ENCODE measurements around the gene PNMA1. TPM values are rescaled to one million over a fixed set of nuclear protein-coding genes. Genes with fewer than 3 reads are reported as not detected.

PNMA1 gene
- total RNA-seq, 2 experiments from 2014 or later: 52.6 to 55.9 TPM

GRCh38 chr14:73753124-73753886 lies 39.1 kb upstream of the PNMA1 start:
- Histone ChIP-seq H3K27me3 (ENCODE audit: control insufficient read depth in 1 of 2, insufficient read depth in 2 of 2, low read length in 2 of 2) (no peaks in the 10 kb centered on the region), H3K9me3 (ENCODE audit: control insufficient read depth in 1 of 2, insufficient read depth in 1 of 2, low read length in 2 of 2) (no peaks in the 10 kb centered on the region), H3K36me3 (ENCODE audit: insufficient read depth, low read length) (peaks cover 2% of the 10 kb centered on the region), H3K27ac (ENCODE audit: low read depth in 1 of 2, low read length in 2 of 2) (peak overlapping the region; percentile 85 to 88), H3K4me1 (ENCODE audit: insufficient read depth, low read length) (peaks cover 96% of the 10 kb centered on the region), H3K4me3 (ENCODE audit: low read length) (peak overlapping the region; percentile 57)
- Mint-ChIP-seq H3K27me3 (no peaks in the 10 kb centered on the region), H3K4me3 (peak overlapping the region; percentile 88), H3K4me1 (ENCODE audit: low read depth) (peaks cover 100% of the 10 kb centered on the region), H3K27ac (peak overlapping the region; percentile 99), H3K9me3 (no peaks in the 10 kb centered on the region), H3K36me3 (ENCODE audit: low read depth) (peaks cover 7% of the 10 kb centered on the region)
- CTCF ChIA-PET: interaction anchor here (0.8 to 6.3 kb wide), 8 partner anchors 9 to 36 kb away, joined by 3 to 31 read pairs (median 6); no protein-coding TSS in a partner anchor
- POLR2A ChIA-PET: interaction anchor here (0.6 to 20.1 kb wide), 11 partner anchors 9 to 263 kb away, joined by 3 to 430 read pairs (median 7); partner anchors contain the start of genes PTGR2 and RIOX1
- TF ChIP-seq CTCF (IDR thresholded peaks at IDR 0.05): no peak
- peak; percentile 71 for ATAC-seq (ENCODE audit: poor library complexity)
- DNase-seq: peak in 10 of 14 experiments; percentile 32 to 72 (median 54)
- intact Hi-C loops (cut with DNase I, micrococcal nuclease): loop anchor here (2.0 to 5.0 kb wide), 4 partner anchors 25 to 71 kb away; no protein-coding TSS in a partner anchor

GRCh38 chr14:73752297-73752992 lies 38.3 kb upstream of the PNMA1 start:
- H3K4me3 ChIP-seq (ENCODE audit: low read length): peak overlapping the region; percentile 10
- Mint-ChIP-seq H3K27me3 (no peaks in the 10 kb centered on the region), H3K4me1 (ENCODE audit: low read depth) (peaks cover 100% of the 10 kb centered on the region), H3K27ac (peak overlapping the region; percentile 99), H3K4me3 (peak overlapping the region; percentile 88), H3K36me3 (ENCODE audit: low read depth) (peaks cover 4% of the 10 kb centered on the region), H3K9me3 (no peaks in the 10 kb centered on the region)
- no peaks in the 10 kb centered on the region for H3K9me3 ChIP-seq (ENCODE audit: control insufficient read depth in 1 of 2, insufficient read depth in 1 of 2, low read length in 2 of 2)
- peak in 8 of 14 experiments; percentile 26 to 80 (median 55) for DNase-seq
- CTCF ChIA-PET: interaction anchor here (0.8 to 6.3 kb wide), 8 partner anchors 9 to 36 kb away, joined by 3 to 31 read pairs (median 6); no protein-coding TSS in a partner anchor
- peak overlapping the region; percentile 85 to 88 for H3K27ac ChIP-seq (ENCODE audit: low read depth in 1 of 2, low read length in 2 of 2)
- intact Hi-C loops (cut with DNase I, micrococcal nuclease): loop anchor here (2.0 to 5.0 kb wide), 4 partner anchors 24 to 72 kb away; no protein-coding TSS in a partner anchor
- no peaks in the 10 kb centered on the region for H3K27me3 ChIP-seq (ENCODE audit: control insufficient read depth in 1 of 2, insufficient read depth in 2 of 2, low read length in 2 of 2)
- POLR2A ChIA-PET: interaction anchor here (1.0 to 20.1 kb wide), 5 partner anchors 7 to 99 kb away, joined by 3 to 430 read pairs (median 40); partner anchors contain the start of gene PTGR2
- no peak for TF ChIP-seq CTCF (IDR thresholded peaks at IDR 0.05)
- H3K36me3 ChIP-seq (ENCODE audit: insufficient read depth, low read length): peaks cover 2% of the 10 kb centered on the region
- ATAC-seq (ENCODE audit: poor library complexity): peak; percentile 44
- H3K4me1 ChIP-seq (ENCODE audit: insufficient read depth, low read length): peaks cover 95% of the 10 kb centered on the region

GRCh38 chr14:73751157-73751691 lies 37.0 kb upstream of the PNMA1 start:
- no peaks in the 10 kb centered on the region for H3K27me3 Mint-ChIP-seq
- peaks cover 4% of the 10 kb centered on the region for H3K36me3 Mint-ChIP-seq (ENCODE audit: low read depth)

More at GRCh38 chr14:73751157-73751691, 37.0 kb upstream of the PNMA1 start:
- Histone ChIP-seq H3K27ac (ENCODE audit: low read depth in 1 of 2, low read length in 2 of 2) (peak overlapping the region in 1 of 2 donors; percentile 85), H3K4me3 (ENCODE audit: low read length) (no peak overlapping the region), H3K27me3 (ENCODE audit: control insufficient read depth in 1 of 2, insufficient read depth in 2 of 2, low read length in 2 of 2) (no peaks in the 10 kb centered on the region), H3K36me3 (ENCODE audit: insufficient read depth, low read length) (no peaks in the 10 kb centered on the region), H3K9me3 (ENCODE audit: control insufficient read depth in 1 of 2, insufficient read depth in 1 of 2, low read length in 2 of 2) (no peaks in the 10 kb centered on the region), H3K4me1 (ENCODE audit: insufficient read depth, low read length) (peaks cover 95% of the 10 kb centered on the region)
- peak in 3 of 14 experiments; percentile 34 to 53 (median 50) for DNase-seq
- Mint-ChIP-seq H3K4me3 (peak overlapping the region; percentile 88), H3K9me3 (no peaks in the 10 kb centered on the region), H3K27ac (peak overlapping the region; percentile 99), H3K4me1 (ENCODE audit: low read depth) (peaks cover 100% of the 10 kb centered on the region)
- POLR2A ChIA-PET: interaction anchor here (0.6 to 20.1 kb wide), 5 partner anchors 8 to 100 kb away, joined by 3 to 430 read pairs (median 3); partner anchors contain the start of gene PTGR2
- no peak for TF ChIP-seq CTCF (IDR thresholded peaks at IDR 0.05)
- no peak for ATAC-seq (ENCODE audit: poor library complexity)
- intact Hi-C loops (cut with DNase I, micrococcal nuclease): loop anchor here in 1 of 2 experiments (5.0 kb wide), 1 partner anchor 36 kb away; no protein-coding TSS in a partner anchor
- CTCF ChIA-PET: interaction anchor here (1.2 to 6.3 kb wide), 3 partner anchors 9 to 35 kb away, joined by 4 to 31 read pairs (median 22); no protein-coding TSS in a partner anchor
